ENCODE measurements around the gene TTLL13.

GRCh38 chr15:90211009-90211408 lies 38.3 kb upstream of the TTLL13 start:
- no peak for TF ChIP-seq EZH2 (optimal IDR thresholded peaks at IDR 0.05; ENCODE audit: low read depth, low read length)
- TF ChIP-seq, protein P1, sequence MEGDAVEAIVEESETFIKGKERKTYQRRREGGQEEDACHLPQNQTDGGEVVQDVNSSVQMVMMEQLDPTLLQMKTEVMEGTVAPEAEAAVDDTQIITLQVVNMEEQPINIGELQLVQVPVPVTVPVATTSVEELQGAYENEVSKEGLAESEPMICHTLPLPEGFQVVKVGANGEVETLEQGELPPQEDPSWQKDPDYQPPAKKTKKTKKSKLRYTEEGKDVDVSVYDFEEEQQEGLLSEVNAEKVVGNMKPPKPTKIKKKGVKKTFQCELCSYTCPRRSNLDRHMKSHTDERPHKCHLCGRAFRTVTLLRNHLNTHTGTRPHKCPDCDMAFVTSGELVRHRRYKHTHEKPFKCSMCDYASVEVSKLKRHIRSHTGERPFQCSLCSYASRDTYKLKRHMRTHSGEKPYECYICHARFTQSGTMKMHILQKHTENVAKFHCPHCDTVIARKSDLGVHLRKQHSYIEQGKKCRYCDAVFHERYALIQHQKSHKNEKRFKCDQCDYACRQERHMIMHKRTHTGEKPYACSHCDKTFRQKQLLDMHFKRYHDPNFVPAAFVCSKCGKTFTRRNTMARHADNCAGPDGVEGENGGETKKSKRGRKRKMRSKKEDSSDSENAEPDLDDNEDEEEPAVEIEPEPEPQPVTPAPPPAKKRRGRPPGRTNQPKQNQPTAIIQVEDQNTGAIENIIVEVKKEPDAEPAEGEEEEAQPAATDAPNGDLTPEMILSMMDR (IDR thresholded peaks at IDR 0.05; ENCODE audit: low read length): no peak
